Right ventricle myocardium superior (tissue), 1 donor: ENCODE measurements around the gene UGP2. TPM values are rescaled to one million over a fixed set of nuclear protein-coding genes. Genes with fewer than 3 reads are reported as not detected.
A peak's percentile ranks its signal among the peaks of the same experiment; 100 is the strongest.
"Not testable (repeated sequence)": the region's sequence is repeated elsewhere in the genome, so short reads cannot be mapped to it uniquely, and the experiment has no call there.

Source experiments
- ATAC-seq: fragments of 200-7000 bp; cut with Tn5 transposase; one replicate; pipeline ENCODE4 v1.9.1; 2020; ENCODE audit warnings: mild to moderate bottlenecking; ENCODE audit not compliant: poor library complexity
- DNase-seq: peaks from one replicate; pipeline ENCODE4 v3.0.0-alpha.2; 2020
- intact Hi-C: fragments of 100-400 bp; cut with DNase I; formaldehyde crosslinking; loops from one replicate; pipeline ENCODE4 v1.11.2; 2022
- long read RNA-seq: library from polyadenylated mRNA; unstranded; transcript quantifications from one replicate; pipeline ENCODE4 v2.0.0, GENCODE V29; 2021
- total RNA-seq: library from RNA; stranded (reverse); fragmentation: NEBNext Ultra II Directional; extraction: Animal tissue kit (Norgen Biotek cat#: 25700); gene quantifications from one replicate; pipeline ENCODE4 v1.2.1, GENCODE V29; 2021
- donor health status: DM: no; HTN: yes; CAD: no; lungs with severe emphysema.

Gene UGP2
- total RNA-seq: 307 TPM
- long read RNA-seq, transcript UGP2-207 (11 exons, 2,057 nt): minor isoform, 34 of 640 reads
- long read RNA-seq, transcript UGP2-202 (10 exons, 2,136 nt): major isoform, 355 of 640 reads
- long read RNA-seq, transcript UGP2-201 (10 exons, 2,338 nt): minor isoform, 188 of 640 reads
- long read RNA-seq, transcript UGP2-203 (10 exons, 1,955 nt): minor isoform, 9 of 640 reads
- long read RNA-seq, partial matches to known transcripts: 15 of 640 reads
- long read RNA-seq, other reads (novel, unspliced or antisense): 39 of 640 reads

GRCh38 chr2:63841254-63842022, at the start of gene UGP2:
Gene UGP2, plus strand, starts transcription at chr2:63841896. Its CDS starts 290 bp downstream, at chr2:63842186.
- DNase-seq: peak; percentile 94
- intact Hi-C loops: loop anchor here (5.0 kb wide), 1 partner anchor 144 kb away; no protein-coding TSS in a partner anchor
- ATAC-seq: peak; percentile 89

GRCh38 chr2:63792530-63792929, 49.2 kb upstream of the UGP2 start:
- no peak for ATAC-seq
- no peak for DNase-seq
- intact Hi-C loops: no loop called here

GRCh38 chr2:63796366-63796765, 45.3 kb upstream of the UGP2 start:
- intact Hi-C loops: no loop called here
- ATAC-seq: no peak

GRCh38 chr2:63796796-63797195, 44.9 kb upstream of the UGP2 start:
- intact Hi-C loops: no loop called here
- DNase-seq: no peak
- no peak for ATAC-seq

More at GRCh38 chr2:63796366-63796765, 45.3 kb upstream of the UGP2 start:
- DNase-seq: no peak

- no peak for DNase-seq
- intact Hi-C loops: no loop called here
- no peak for ATAC-seq
These were observed 40.2 kb upstream of the UGP2 start for GRCh38 chr2:63801455-63801854.

GRCh38 chr2:63805412-63805811, 36.3 kb upstream of the UGP2 start:
- DNase-seq (no peak), ATAC-seq (no peak)
- intact Hi-C loops: no loop called here

- intact Hi-C loops, DNase-seq: not testable (repeated sequence)
These were observed 33.7 kb upstream of the UGP2 start for GRCh38 chr2:63808036-63808435.

GRCh38 chr2:63808911-63809310, 32.8 kb upstream of the UGP2 start:
- DNase-seq, ATAC-seq, intact Hi-C loops: not testable (repeated sequence)

More at GRCh38 chr2:63808036-63808435, 33.7 kb upstream of the UGP2 start:
- ATAC-seq: not testable (repeated sequence)

- intact Hi-C loops: no loop called here
- DNase-seq (no peak), ATAC-seq (no peak)
These were observed 30.6 kb upstream of the UGP2 start for GRCh38 chr2:63811063-63811462.

- ATAC-seq, intact Hi-C loops, DNase-seq: not testable (repeated sequence)
These were observed 29.8 kb upstream of the UGP2 start for GRCh38 chr2:63811870-63812269.

- no peak for DNase-seq
- intact Hi-C loops: no loop called here
- no peak for ATAC-seq
These were observed 27.6 kb upstream of the UGP2 start for GRCh38 chr2:63814114-63814513.

GRCh38 chr2:63817382-63817781, 24.3 kb upstream of the UGP2 start:
- intact Hi-C loops: no loop called here
- no peak for ATAC-seq
- no peak for DNase-seq

- intact Hi-C loops: no loop called here
- no peak for DNase-seq
- no peak for ATAC-seq
These were observed 23.4 kb upstream of the UGP2 start for GRCh38 chr2:63818271-63818670.

GRCh38 chr2:63819256-63819655, 22.4 kb upstream of the UGP2 start:
- peak; percentile 23 for ATAC-seq
- intact Hi-C loops: no loop called here
- no peak for DNase-seq

GRCh38 chr2:63819765-63820717, 21.7 kb upstream of the UGP2 start:
- ATAC-seq (peak; percentile 95), DNase-seq (peak; percentile 51)
- intact Hi-C loops: no loop called here

GRCh38 chr2:63820969-63821368, 20.7 kb upstream of the UGP2 start:
- no peak for DNase-seq
- ATAC-seq: no peak
- intact Hi-C loops: no loop called here

- ATAC-seq (no peak), DNase-seq (no peak)
- intact Hi-C loops: no loop called here
These were observed 20.3 kb upstream of the UGP2 start for GRCh38 chr2:63821396-63821795.

GRCh38 chr2:63822478-63822877, 19.2 kb upstream of the UGP2 start:
- intact Hi-C loops: no loop called here
- DNase-seq (no peak), ATAC-seq (no peak)

- DNase-seq: no peak
- peak; percentile 48 for ATAC-seq
- intact Hi-C loops: no loop called here
These were observed 13.9 kb upstream of the UGP2 start for GRCh38 chr2:63827749-63828148.
